Muscle of back (tissue), 11 donors: ENCODE measurements around the gene CPHXL2. TPM values are rescaled to one million over a fixed set of nuclear protein-coding genes. Genes with fewer than 3 reads are reported as not detected.

Source experiments
- DNase-seq, 3 donors: peaks; one replicate each; pipeline versions ENCODE4 v3.0.0 to v3.0.0-alpha.2; 2013
- polyA plus RNA-seq, 10 donors: library from polyadenylated mRNA; unstranded; fragments of 120-200 nt; gene quantifications; one replicate each; pipeline ENCODE4 v1.2.1, GENCODE V29; 2013; ENCODE audit not compliant: insufficient read length in 10 of 10

The CPHXL2 gene
- polyA plus RNA-seq, 10 donors = 0.11 to 0.31 TPM; not detected in 8

DNA sequence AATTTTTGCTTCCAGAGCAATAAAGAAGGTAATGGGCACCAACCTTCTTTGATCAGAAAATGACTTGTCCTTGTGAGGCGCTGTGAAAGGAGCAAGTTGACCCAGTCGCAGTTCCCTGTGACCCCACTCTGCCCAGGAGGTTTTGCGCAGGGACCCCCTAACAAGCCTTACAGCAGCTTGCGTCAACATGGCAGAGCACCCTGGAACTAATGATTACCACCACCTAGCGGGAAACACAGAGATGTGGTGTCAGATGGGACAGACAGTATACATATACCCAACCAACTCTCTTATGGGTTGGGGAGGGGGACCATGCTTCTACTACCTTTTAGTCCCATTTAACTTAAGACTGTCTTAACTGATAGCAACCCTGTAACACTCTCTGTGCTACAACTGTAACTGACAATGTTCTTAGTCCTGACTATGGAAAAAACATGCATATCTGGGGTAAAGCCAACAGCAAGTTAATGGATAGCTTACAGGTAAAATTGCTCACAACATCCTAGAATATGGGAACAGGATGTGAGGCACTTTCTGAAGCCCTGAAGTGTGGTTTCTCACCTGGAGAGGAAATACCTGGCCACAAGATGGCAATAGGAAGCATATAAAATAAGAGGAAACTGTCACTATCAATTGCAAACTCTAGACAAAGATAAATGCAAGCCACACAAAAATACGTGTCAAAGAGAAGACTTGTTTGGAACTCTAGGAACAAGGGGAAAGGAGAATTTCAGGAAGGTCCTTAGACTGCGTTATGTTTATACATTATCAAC, 32.4 kb downstream of the CPHXL2 start:
- DNase-seq = no peak

DNA sequence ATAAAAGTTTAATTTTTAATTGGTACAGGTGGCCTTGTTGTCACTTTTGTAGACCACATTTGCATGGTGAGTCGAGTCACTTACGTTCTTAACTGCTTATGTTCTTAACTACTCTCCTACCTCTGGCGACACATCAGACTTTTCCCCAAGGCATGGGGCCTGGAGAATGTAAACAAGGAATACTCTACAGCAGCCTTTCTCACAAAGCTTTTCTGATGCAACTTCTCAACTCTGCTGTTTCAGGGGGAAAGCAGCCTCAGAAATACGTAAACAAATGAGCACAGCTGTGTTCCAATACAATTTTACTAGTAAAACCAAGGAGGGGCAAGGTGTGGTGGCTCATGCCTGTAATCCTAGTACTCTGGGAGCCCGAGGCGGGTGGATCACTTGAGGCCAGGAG, 36.2 kb downstream of the CPHXL2 start:
- no peak for DNase-seq

DNA sequence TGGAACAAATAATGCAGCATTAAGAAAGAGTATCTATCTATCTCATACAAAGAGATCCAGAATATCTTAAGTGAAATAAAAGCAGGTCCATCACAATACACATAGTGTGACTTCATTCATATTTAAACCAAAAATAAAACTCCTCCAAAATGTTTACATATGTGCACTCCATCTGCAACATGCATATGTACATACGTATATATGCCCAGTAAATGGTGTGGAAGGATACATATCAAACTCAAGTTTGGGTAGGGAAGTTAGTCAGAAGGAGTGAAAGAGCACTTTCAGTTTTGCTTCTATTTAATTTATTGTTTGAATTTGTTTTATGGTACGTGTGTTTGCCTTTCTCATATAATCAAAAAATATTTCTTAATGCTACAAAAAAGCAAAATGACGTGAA, 41.8 kb downstream of the CPHXL2 start:
- DNase-seq = no peak

DNA sequence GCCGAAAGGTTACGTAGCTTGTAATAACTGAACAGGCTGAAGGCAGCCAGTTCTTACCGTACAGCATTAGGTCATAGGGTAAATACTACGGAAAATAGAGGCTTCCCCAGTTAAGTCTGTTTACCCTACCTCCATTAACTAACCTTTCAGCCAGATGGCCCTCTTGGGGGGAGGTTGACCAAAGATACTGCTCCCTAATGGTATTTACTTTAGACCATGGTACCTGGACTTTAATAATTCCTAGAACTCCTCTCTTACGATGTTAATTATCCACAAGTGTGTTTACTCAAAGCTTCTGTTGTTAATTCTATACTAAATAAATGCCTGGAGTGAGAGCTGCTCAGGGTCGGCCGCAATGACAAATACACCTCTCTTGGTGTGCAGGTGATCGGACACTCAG, 44.0 kb downstream of the CPHXL2 start:
- DNase-seq = no peak

DNA sequence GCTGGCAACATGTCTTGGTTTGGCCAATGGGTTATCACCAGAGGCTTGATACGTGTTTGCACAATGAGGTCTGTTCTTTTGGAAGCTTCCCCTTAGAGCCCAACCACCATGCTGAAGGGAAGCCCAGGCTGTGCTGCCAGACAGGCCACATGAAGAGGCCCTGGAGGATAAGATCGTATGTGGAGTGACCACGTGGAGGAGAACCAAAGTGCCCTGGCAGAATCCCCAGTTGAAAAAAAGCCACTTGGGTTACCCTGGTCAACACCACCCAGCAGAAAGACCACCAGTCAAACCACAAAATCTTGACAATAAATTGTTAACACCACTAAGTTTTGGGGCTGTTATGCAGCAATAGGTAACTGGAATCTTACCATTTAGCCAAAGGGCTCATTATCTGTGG, 46.8 kb downstream of the CPHXL2 start:
- no peak for DNase-seq

DNA sequence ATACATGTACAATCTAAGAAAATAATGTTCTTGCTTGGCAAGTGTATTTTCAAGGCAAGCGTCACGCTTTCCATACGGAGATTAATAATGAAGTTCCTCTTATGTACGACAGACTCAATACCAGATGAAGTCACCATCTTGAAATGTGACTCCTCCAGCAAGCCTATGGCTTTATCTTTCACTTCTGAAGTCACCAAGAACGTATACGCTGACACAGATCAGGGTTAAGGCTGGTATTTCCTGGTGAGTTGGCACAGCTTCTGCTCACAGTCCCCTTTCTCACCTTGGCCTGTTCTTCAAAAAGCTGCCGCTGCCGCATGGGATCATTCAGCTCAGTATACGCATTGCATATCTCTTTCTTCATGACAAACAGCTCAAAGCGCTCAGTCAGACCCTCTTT, 47.7 kb downstream of the CPHXL2 start:
- DNase-seq = no peak

DNA sequence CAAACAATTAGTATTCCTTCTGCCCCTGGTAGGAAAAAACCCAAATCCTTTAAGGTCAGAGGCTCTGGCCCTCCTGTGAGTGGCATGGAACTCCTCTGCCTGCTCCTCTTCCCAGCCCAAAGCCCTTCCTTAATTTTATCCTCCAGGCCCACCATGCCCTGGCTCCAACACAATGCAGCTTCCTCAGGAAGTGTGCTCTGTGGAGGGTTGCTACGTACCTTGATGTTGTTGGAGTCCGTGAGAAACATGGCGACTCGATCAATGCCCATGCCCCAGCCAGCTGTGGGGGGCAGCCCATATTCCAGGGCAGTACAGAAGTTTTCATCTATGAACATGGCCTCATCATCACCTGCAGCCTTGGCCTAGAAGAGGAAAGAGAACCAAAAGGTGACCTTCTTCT, 48.5 kb downstream of the CPHXL2 start:
- no peak for DNase-seq

DNA sequence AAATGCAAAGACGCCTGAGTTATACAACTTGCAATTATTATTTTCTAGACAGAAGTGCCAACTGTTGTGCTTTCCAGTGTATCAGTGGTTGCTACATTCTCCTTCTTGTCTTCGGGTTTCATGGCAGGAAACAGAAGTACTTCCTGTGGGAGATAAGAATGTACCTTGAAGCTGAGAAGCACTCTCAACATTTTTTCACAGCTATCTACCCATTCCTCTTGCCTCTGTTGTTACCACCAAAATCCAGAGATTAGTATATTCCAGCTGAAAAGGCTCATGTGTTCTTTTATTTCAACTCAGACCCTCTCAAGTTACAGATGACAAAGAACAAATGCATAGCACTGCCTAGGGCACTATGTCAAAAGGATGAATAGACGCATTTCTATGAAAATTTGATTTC, 49.0 kb downstream of the CPHXL2 start:
- DNase-seq = no peak

DNA sequence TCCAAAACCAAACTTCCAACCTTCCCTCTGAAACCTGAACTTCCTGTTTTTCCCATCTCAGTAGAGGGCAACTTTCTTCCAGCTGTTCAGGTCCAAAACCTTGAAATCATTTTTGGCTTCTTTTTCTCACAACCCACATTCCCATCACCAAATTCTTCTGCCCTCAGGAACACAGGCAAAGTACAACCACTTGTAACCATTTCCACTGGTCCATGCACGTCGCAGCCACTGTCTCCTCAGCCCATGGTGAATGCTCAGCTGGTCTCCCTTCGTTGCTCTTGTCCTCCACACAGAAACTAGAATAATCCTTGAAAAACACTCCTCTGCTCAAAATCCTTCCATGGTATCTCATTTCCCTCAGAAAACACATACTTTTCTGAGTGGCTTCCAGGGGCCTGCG, 50.0 kb downstream of the CPHXL2 start:
- DNase-seq = no peak

DNA sequence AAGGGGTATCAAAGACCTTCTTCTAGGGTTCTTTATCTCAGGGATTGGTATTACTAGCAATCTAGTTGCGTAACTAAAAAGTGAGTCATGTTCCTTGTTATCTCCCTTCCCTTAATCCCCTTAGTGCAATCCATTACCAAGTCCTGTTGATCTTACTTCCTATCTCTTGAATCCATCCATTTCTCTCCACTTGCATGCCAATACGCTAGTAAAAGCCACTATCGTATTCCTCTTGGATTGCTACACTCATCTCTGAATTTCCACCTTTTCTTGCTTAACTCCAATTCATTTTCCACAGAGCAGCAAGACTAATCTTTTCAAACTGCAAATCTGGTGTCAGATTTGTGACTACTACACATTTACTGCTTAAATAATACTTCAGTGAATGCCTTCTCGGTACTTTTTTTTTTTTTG, 51.9 kb downstream of the CPHXL2 start:
- DNase-seq = no peak

DNA sequence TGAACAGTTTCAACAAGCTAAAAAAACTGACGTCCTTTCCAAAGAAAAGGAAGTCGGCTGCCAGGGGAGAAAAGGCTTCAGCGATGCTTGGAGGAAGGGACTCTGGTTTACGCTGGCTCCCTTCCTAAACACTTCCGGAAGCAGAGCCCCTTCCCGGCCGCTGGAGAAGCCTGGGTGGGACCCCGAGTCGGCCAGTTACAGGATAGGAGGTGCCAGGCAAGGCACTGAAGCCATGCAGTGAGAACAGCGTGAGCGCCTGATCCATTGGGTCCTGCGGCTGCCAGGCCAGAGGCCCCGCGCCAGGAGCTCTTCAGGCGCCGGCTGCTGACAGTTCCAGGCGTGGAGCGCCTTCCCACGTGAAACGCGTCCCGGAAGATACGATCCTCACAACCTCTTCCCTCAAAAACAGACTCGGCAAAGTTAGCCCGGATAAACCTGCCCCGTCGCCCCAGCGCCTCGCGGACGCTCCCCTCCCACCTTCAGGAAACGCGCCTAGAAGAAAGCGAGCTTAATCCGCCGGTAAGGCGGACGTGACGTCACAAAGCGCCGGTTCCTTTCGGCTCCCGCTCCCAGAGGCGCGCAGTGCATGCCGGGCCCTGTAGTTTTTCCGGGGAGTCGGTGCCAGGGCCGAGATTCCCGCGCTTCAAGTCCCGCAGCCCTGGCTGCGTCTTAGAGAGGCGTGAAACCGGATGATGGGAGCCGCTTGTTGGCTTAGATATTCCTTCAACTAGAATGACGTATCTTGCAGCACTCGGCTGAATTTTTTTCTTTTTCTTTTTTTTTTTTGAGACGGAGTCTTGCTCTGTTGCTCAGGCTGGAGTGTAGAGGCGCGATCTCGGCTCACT, 53.8 kb downstream of the CPHXL2 start, which contains the start of gene ADAT1:
Gene ADAT1, minus strand, starts transcription at position 521 of the 845 bp plus-strand sequence. CDS start 2,482 bp downstream, outside the sequence.
- peak; percentile 98 to 99 (median 99) for DNase-seq

DNA sequence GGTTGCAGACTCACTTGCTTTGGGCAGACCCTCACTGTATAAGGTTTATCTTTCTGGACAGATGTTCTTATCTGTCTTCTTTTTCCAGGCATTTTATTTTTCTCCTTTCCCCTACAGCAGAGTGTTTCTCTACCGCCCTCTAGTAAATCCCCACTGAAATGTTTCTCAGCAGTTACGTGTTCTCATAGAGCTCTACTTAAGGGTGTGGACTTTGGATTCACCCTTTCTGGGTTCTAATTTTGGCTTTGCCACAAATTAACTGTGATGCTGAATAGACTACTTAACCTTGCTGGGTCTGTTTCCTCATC, 55.7 kb downstream of the CPHXL2 start:
- peak; percentile 7 to 68 (median 27) for DNase-seq

DNA sequence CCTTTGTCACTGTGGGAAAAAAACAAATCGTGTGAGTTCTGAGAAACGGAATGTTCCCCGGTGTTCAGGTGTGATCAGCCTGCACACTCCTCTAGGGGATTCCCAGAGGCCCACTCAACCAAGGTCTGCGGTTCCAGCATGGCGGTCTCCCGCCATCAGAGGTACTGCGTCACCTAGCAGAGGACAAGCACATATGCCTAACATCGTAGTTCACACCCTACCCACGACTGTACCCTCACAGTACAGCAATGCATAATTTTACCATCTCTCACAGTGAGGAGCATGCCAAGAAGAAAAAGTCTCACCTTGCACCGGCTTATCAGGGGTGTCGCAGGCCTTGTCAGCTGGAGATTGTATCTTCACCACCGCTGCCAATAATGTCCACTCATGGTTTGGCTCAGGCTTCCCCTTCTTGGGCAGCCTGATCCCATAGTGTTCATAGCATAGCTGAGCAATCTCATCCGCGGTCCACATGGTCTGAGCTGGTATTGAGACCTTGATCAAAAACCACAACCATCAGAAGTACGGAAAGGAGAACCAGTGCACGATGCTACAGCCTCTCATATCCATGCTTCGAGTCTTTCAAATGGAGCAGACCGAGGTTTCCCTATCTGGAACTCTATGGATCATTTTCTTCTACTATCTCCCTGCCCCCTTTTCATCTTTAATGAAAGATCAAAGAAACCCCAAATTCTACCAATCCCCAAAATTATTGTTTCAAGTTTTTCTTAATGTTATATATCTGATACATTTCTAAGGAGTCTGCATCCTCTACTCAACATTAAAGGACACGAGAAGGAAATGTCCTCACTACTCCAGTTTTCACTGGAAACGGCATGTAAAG, 56.3 kb downstream of the CPHXL2 start:
- DNase-seq = no peak

DNA sequence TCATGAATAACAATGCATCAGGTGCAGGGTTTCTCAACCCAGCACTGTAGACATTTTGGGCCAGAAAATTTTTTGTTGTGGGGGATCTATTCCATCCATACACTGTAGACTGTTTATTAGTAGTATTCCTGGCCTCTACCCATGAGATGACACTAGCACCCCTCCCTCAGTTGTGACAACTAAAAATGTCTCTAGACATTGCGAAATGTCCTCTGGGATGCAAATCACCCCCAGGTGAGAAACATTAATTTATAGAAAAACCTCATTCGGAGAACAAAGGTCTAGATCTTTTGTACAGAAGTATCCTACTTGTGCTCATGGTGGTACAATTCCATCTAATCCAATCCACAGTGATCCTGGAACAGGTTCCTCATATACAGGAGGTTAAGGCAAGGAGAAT, 58.0 kb downstream of the CPHXL2 start:
- DNase-seq = no peak

DNA sequence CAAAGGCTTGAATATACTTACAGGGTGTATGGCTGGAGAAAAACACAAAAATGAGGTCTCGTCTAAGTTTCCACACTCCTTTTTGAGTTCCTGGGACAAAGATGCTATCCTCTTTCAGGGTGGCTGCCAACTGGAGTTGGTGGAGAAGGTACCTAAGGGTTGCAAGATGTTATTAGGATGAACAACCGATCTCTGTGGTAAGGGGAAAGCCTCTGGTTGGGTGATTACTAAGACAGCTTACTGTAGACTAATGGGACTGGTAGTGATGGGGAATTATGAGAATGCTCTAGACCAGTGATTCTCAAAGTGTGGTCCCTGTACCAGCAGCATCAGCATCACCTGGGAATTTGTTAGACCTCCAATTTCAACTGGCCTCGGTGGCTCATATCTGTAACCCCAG, 59.7 kb downstream of the CPHXL2 start:
- DNase-seq = no peak

DNA sequence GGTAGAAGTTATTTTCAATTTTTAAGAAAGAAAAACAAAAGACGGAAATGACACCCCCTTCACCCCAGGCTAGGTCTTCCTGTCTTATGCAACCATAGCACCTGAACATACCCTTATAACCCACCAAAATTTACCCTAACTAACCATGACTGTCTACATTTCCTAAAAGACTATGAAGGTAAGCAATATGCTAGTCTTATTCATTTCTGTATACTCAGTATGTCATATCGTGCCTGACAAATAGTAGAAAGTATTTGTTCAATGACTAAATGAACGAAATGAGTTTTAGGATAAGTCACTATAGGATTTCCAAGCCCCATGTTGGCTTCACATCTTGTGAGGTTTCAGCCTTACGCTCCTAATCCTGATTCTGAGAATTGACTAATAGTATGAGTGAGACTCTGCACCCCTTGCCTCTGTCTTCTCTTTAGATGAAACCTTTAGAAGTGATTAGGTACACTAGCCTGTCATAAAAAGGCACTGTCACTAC, 60.2 kb downstream of the CPHXL2 start:
- no peak for DNase-seq

DNA sequence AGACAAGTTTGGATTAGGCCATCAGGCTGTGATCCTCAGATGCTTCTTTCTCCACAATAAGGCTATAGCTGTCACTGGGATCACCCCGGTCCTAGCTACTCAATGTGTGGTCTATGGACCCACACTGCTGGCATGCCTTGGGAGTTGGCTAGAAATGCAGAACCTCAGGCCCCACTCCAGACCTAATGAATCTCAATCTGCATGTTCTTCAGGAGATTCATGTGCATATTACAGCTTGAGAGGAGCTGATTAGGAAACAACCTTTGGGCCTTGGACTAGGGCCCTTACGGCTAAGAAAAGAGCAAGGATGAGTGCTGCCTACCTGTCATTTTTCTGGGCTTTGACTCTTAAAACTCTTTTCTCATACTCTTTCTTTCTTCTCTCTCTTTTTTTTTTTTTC, 61.2 kb downstream of the CPHXL2 start:
- DNase-seq = no peak

DNA sequence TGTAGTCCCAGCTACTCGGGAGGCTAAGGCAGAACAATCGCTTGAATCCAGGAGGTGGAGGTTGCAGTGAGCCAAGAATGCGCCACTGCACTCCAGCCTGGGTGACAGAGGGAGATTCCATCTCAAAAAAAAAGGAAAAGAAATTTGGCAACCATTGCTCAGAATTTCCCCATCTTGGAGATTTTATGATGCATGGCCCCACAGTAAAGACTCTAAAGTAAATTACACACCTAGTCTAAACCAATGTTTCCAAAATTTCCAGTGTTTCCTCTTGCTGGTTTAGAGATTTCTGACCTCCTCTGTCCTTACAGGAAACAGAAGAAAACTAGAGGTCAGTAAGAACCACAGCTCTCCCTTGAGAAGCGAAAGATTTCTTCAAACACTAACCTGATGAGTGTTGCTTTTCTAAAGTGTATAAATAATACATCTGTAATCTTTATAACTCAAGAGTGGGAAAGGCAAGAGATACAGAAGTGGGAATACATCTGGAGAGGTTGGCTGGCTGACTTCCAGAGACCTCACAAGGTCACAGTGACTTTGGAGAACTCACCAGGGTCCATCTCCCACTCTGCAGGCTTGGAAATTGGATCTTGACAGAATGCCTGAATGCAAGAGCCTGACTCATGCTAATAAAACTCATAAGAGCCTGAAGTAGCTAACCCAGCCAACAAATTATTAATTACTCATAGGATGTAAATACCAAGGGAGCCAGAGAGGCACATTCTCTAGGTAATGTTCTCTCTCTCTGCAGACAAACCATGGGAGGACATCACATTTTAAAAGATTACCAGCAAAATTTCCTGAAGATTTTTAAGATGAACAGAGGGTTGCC, 62.5 kb downstream of the CPHXL2 start:
- DNase-seq = no peak
